ENCODE data around the gene RBBP4.

Gene RBBP4

GRCh38 chr1:32613472-32613871 lies 37.5 kb upstream of the RBBP4 start:
- TF ChIP-seq CTCF (conservative IDR thresholded peaks at IDR 0.05; ENCODE audit: low read depth, low read length), result no peak
- DNase-seq (ENCODE audit: low read depth), result no peak
- no peak overlapping the region for H3K4me3 ChIP-seq (ENCODE audit: low read depth, low read length)

DNA sequence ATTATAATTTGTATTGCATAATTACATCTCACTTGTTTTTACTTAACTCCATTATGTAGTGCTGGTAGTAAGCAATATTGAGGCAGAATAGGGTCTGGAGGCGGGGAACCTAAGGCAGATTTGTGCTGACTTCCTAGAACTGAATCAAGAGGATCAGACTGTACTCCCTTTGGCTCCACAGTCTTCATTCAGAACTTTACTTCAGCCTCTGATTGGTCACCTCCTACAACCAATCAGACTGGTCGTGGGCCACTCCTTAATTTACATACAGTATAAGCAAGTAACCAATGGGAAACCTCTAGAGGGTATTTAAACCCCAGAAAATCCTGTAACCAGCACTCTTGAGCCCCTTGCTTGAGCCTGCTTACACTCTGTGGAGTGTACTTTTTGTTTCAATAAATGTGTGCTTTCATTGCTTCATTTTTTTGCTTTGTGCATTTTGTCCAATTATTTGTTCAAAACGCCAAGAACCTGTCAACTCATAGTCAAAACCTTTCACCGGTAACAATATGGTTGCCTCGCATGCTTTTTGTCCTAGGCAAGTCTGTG lies 32.3 kb upstream of the RBBP4 start:
- no peak for TF ChIP-seq CTCF (conservative IDR thresholded peaks at IDR 0.05; ENCODE audit: low read depth, low read length)
- DNase-seq (ENCODE audit: low read depth), result no peak
- H3K4me3 ChIP-seq (ENCODE audit: low read depth, low read length), result no peak overlapping the region

- peak; percentile 68 for DNase-seq (ENCODE audit: low read depth)
- peak; percentile 37 for TF ChIP-seq CTCF (conservative IDR thresholded peaks at IDR 0.05; ENCODE audit: low read depth, low read length)
- H3K4me3 ChIP-seq (ENCODE audit: low read depth, low read length), result no peak overlapping the region
These were observed 31.1 kb upstream of the RBBP4 start for GRCh38 chr1:32619701-32620485.

GRCh38 chr1:32622205-32622604 lies 28.8 kb upstream of the RBBP4 start:
- H3K4me3 ChIP-seq (ENCODE audit: low read depth, low read length), result no peak overlapping the region
- no peak for TF ChIP-seq CTCF (conservative IDR thresholded peaks at IDR 0.05; ENCODE audit: low read depth, low read length)

DNA sequence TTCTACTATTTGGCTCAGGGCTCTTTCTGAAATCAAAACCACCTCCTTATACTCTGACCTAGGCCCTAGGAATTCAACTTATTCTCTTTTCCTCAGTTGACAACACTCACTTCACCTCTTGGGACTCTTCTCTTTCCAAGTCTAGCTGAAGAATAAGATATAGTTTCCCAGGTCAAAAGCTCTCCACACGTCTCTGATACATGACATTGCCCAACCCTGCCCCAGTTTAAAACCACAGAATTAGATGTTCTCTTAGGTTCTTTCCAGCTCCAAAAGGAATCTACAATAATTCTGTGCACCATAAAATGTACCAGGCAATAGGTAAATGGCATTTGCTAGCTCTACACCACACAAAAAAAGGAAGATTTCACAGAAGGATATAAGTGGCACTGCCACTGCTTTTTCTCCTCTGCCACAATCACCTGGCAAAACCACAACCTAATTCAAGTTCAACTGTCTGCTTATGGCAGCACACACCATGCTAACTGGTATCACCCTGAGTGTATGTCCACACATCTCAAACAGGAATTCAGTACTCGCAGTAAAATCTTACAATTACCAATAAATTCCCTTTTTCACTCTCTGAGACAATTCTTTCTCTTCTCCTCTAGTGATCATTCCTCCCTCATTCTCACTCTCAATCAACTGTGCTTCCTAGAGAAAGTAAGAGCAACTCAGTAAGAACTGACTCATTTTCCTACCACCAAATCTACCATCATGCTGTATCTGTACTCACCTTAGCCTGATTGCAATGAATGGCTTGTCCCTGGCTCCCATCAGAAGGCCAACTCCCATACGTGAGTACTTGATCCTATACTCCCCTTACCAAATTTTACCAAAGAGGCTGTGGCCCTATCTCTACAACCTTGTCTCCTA lies 28.0 kb upstream of the RBBP4 start:
- H3K4me3 ChIP-seq (ENCODE audit: low read depth, low read length), result no peak overlapping the region
- no peak for DNase-seq (ENCODE audit: low read depth)
- TF ChIP-seq CTCF (conservative IDR thresholded peaks at IDR 0.05; ENCODE audit: low read depth, low read length), result no peak

More at GRCh38 chr1:32622205-32622604, 28.8 kb upstream of the RBBP4 start:
- DNase-seq (ENCODE audit: low read depth), result no peak

DNA sequence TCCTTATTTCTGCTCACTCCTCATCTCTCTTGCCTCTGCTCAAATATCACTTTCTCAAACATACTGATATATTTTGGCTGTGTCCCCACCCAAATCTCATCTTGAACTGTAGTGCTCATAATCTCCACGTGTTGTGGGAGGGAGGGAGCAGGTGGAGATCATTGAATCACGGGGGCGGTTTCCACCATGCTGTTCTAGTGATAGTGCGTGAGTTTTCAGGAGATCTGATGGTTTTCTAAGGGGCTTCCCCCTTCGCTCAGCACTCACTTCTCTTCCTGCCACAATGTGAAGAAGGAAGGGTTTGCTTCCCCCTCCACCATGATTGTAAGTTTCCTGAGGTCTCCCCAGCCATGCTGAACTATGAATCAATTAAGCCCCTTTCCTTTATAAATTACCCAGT lies 27.2 kb upstream of the RBBP4 start:
- no peak for DNase-seq (ENCODE audit: low read depth)
- no peak overlapping the region for H3K4me3 ChIP-seq (ENCODE audit: low read depth, low read length)
- no peak for TF ChIP-seq CTCF (conservative IDR thresholded peaks at IDR 0.05; ENCODE audit: low read depth, low read length)
